GM23338 (cell line): ENCODE measurements around the gene GJB4. TPM values are rescaled to one million over a fixed set of nuclear protein-coding genes. Genes with fewer than 3 reads are reported as not detected.

Experiments used
- ATAC-seq: fragments of 200-7000 bp; cut with Tn5 transposase; 3 replicates; pipeline ENCODE4 v1.9.1; 2020
- DNase-seq: peaks from one replicate; pipeline ENCODE4 v3.0.0-alpha.2; 2015; ENCODE audit warnings: low spot score
- H2AFZ ChIP-seq: fragments of 200-600 bp; sonication (generic); 2 replicates; pipeline ENCODE4 v1.8.0; 2016; ENCODE audit warnings: antibody characterized with exemption, mild to moderate bottlenecking, moderate library complexity
- H3F3A ChIP-seq: fragments of 200-600 bp; sonication (generic); replicated peaks from 2 replicates; pipeline ENCODE4 v1.8.0; 2017; ENCODE audit warnings: antibody characterized with exemption, mixed run types, low read depth
- H3K27ac ChIP-seq: fragments of 200-600 bp; sonication (generic); 2 replicates; pipeline ENCODE4 v1.6.1; 2016; ENCODE audit warnings: low read depth
- H3K27me3 ChIP-seq: fragments of 200-600 bp; sonication (generic); 2 replicates; pipeline ENCODE4 v1.8.0; 2016; ENCODE audit warnings: mild to moderate bottlenecking, mixed run types, moderate library complexity; ENCODE audit not compliant: insufficient read depth
- H3K36me3 ChIP-seq: fragments of 200-600 bp; sonication (generic); 2 replicates; pipeline ENCODE4 v1.8.0; 2016; ENCODE audit warnings: mild to moderate bottlenecking; ENCODE audit not compliant: insufficient read depth
- H3K4me1 ChIP-seq: fragments of 200-600 bp; sonication (generic); 2 replicates; pipeline ENCODE4 v1.8.0; 2016; ENCODE audit warnings: mild to moderate bottlenecking, moderate library complexity; ENCODE audit not compliant: insufficient read depth
- H3K4me2 ChIP-seq: fragments of 200-600 bp; sonication (generic); 2 replicates; pipeline ENCODE4 v1.7.1; 2017; ENCODE audit warnings: mixed run types
- H3K4me3 ChIP-seq: fragments of 200-600 bp; sonication (generic); 2 replicates; pipeline ENCODE4 v1.6.1; 2016; ENCODE audit warnings: mixed run types
- H3K79me2 ChIP-seq: fragments of 200-600 bp; sonication (generic); replicated peaks from 2 replicates; pipeline ENCODE4 v1.8.0; 2017; ENCODE audit warnings: mild to moderate bottlenecking; ENCODE audit not compliant: insufficient read depth
- H3K9me2 ChIP-seq: fragments of 200-600 bp; sonication (generic); 2 replicates; pipeline ENCODE4 v1.8.0; 2017; ENCODE audit not compliant: insufficient read depth
- H4K20me1 ChIP-seq: fragments of 200-600 bp; sonication (generic); replicated peaks from 2 replicates; pipeline ENCODE4 v1.8.0; 2017; ENCODE audit warnings: mild to moderate bottlenecking; ENCODE audit not compliant: insufficient read depth
- H3K27ac Mint-ChIP-seq: 2 replicates; pipeline ENCODE4 v1.8.0; 2020; ENCODE audit warnings: inconsistent platforms, mild to moderate bottlenecking, moderate library complexity, mixed read lengths
- H3K27me3 Mint-ChIP-seq: 3 replicates; pipeline ENCODE4 v1.8.0; 2022; ENCODE audit warnings: low read depth, mild to moderate bottlenecking, moderate library complexity, mixed read lengths, inconsistent platforms; ENCODE audit not compliant: insufficient read depth, poor library complexity
- H3K36me3 Mint-ChIP-seq: 3 replicates; pipeline ENCODE4 v1.8.0; 2021; ENCODE audit warnings: low read depth, mild to moderate bottlenecking, inconsistent platforms, moderate library complexity, mixed read lengths
- H3K4me1 Mint-ChIP-seq: 3 replicates; pipeline ENCODE4 v1.8.0; 2020; ENCODE audit warnings: mild to moderate bottlenecking, inconsistent platforms, mixed read lengths
- H3K4me3 Mint-ChIP-seq: 3 replicates; pipeline ENCODE4 v1.8.0; 2021; ENCODE audit warnings: moderate library complexity, mild to moderate bottlenecking, inconsistent platforms, mixed read lengths
- H3K9me3 Mint-ChIP-seq: 3 replicates; pipeline ENCODE4 v1.8.0; 2020; ENCODE audit warnings: moderate library complexity, mild to moderate bottlenecking, inconsistent platforms, mixed read lengths
- CREB1 ChIP-seq: fragments of 250-450 bp; sonication (Bioruptor Pico); IDR thresholded peaks from 2 replicates; pipeline ENCODE4 v1.5.0; 2020; ENCODE audit warnings: low read depth, mild to moderate bottlenecking, moderate library complexity
- EZH2 ChIP-seq: fragments of 200-600 bp; sonication (generic); IDR thresholded peaks from one replicate; pipeline ENCODE4 v1.8.0; 2017; ENCODE audit warnings: antibody characterized with exemption, mild to moderate bottlenecking, low read depth; ENCODE audit not compliant: unreplicated experiment
- EZH2phosphoT487 ChIP-seq: fragments of 200-600 bp; sonication (generic); IDR thresholded peaks from one replicate; pipeline ENCODE4 v1.8.1; 2018; ENCODE audit warnings: antibody characterized with exemption; ENCODE audit not compliant: unreplicated experiment
- JUNB ChIP-seq: IDR thresholded peaks from one replicate; pipeline ENCODE4 v1.6.1; 2016; ENCODE audit warnings: antibody characterized with exemption; ENCODE audit not compliant: unreplicated experiment
- REST ChIP-seq: IDR thresholded peaks from one replicate; pipeline ENCODE4 v1.6.1; 2018; ENCODE audit warnings: antibody characterized with exemption; ENCODE audit not compliant: unreplicated experiment
- ZNF114 ChIP-seq: fragments of 250-450 bp; sonication (Bioruptor Pico); IDR thresholded peaks from 2 replicates; pipeline ENCODE4 v1.5.0; 2020; ENCODE audit warnings: mild to moderate bottlenecking, moderate library complexity
- ZNF331 ChIP-seq: fragments of 250-450 bp; sonication (Bioruptor Pico); IDR thresholded peaks from 2 replicates; pipeline ENCODE4 v1.5.0; 2020; ENCODE audit warnings: low read depth, mild to moderate bottlenecking, moderate library complexity
- ZNF462 ChIP-seq: fragments of 250-450 bp; sonication (Bioruptor Pico); IDR thresholded peaks from 2 replicates; pipeline ENCODE4 v1.5.0; 2020; ENCODE audit warnings: mild to moderate bottlenecking, moderate library complexity
- polyA plus RNA-seq: library from polyadenylated mRNA; unstranded; fragments of >200 nt; fragmentation: Nextera tagmentation; extraction: Ambion mirVana; gene quantifications from 2 replicates; pipeline ENCODE4 v1.2.1, GENCODE V29; 2016
- total RNA-seq: library from RNA; depleted of rRNA; stranded (reverse); fragments of >200 nt; shearing (Covaris generic); gene quantifications from 2 replicates; pipeline ENCODE4 v1.2.3, GENCODE V29; 2014

GJB4 gene
- total and polyA plus RNA-seq, 2 experiments from 2014 or later, result 0.07 TPM; not detected in 1

- Histone ChIP-seq H3F3A (no peaks in the 10 kb centered on the region), H2AFZ (peak overlapping the region; percentile 91), H4K20me1 (no peaks in the 10 kb centered on the region), H3K4me3 (no peak overlapping the region), H3K4me1 (peaks cover 3% of the 10 kb centered on the region), H3K79me2 (no peaks in the 10 kb centered on the region), H3K27ac (no peak overlapping the region), H3K4me2 (peak overlapping the region; percentile 58; the same call in 1 of the 2 replicates), H3K27me3 (no peaks in the 10 kb centered on the region), H3K9me2 (peaks cover 15% of the 10 kb centered on the region), H3K36me3 (no peaks in the 10 kb centered on the region)
- Mint-ChIP-seq H3K27me3 (peaks cover 7% of the 10 kb centered on the region), H3K4me3 (no peak overlapping the region; the same call in 2 of the 3 replicates), H3K27ac (no peak overlapping the region; the same call in 1 of the 2 replicates), H3K9me3 (peaks cover 3% of the 10 kb centered on the region; the same call in 1 of the 3 replicates), H3K4me1 (peaks cover 19% of the 10 kb centered on the region), H3K36me3 (no peaks in the 10 kb centered on the region; the same call in 2 of the 3 replicates)
- peak; percentile 64 for DNase-seq
- ATAC-seq, result peak; percentile 57
- TF ChIP-seq EZH2 (no peak), EZH2phosphoT487 (no peak), JUNB (no peak), ZNF462 (CRISPR knock-in tag) (no peak), ZNF331 (CRISPR knock-in tag) (no peak), CREB1 (CRISPR knock-in tag) (peak; percentile 73), REST (no peak), ZNF114 (CRISPR knock-in tag) (no peak)
Measured at GRCh38 chr1:34763142-34763781, 3.7 kb downstream of the GJB4 start.
